Type B pancreatic cell (in vitro differentiated cells): ENCODE results near the gene RITA1. TPM values are rescaled to one million over a fixed set of nuclear protein-coding genes. Genes with fewer than 3 reads are reported as not detected.
"Not testable (repeated sequence)": the region's sequence is repeated elsewhere in the genome, so short reads cannot be mapped to it uniquely, and the experiment has no call there.

Experiments used
- DNase-seq: peaks from one replicate; pipeline ENCODE4 v3.0.0; 2021; ENCODE audit warnings: mixed read lengths; ENCODE audit not compliant: unreplicated experiment; ENCODE audit errors: extremely low spot score
- H3K27ac Mint-ChIP-seq: 2 replicates; pipeline ENCODE4 v1.8.0; 2021; ENCODE audit warnings: mild to moderate bottlenecking, mixed read lengths
- H3K27me3 Mint-ChIP-seq: 2 replicates; pipeline ENCODE4 v1.8.0; 2021; ENCODE audit warnings: mixed read lengths
- H3K36me3 Mint-ChIP-seq: 2 replicates; pipeline ENCODE4 v1.8.0; 2021; ENCODE audit warnings: mixed read lengths
- H3K4me1 Mint-ChIP-seq: one replicate; pipeline ENCODE4 v1.8.0; 2021; ENCODE audit warnings: mixed read lengths; ENCODE audit not compliant: unreplicated experiment
- H3K4me3 Mint-ChIP-seq: 2 replicates; pipeline ENCODE4 v1.8.0; 2021; ENCODE audit warnings: mild to moderate bottlenecking, mixed read lengths
- H3K9me3 Mint-ChIP-seq: 2 replicates; pipeline ENCODE4 v1.8.0; 2021; ENCODE audit warnings: mixed read lengths
- total RNA-seq: library from RNA; stranded (reverse); gene quantifications from 2 replicates; pipeline ENCODE4 v1.2.1, GENCODE V29; 2021; ENCODE audit warnings: low replicate concordance
- TF ChIP-seq, protein P1 (sequence below): fragments of 200-600 bp; sonication (generic); conservative IDR thresholded peaks from 2 replicates; pipeline ENCODE4 v1.5.0; 2021; ENCODE audit warnings: antibody characterized with exemption, mild to moderate bottlenecking

RITA1 gene
- total RNA-seq, 1 donor from 2014 or later = 19.0 TPM

DNA sequence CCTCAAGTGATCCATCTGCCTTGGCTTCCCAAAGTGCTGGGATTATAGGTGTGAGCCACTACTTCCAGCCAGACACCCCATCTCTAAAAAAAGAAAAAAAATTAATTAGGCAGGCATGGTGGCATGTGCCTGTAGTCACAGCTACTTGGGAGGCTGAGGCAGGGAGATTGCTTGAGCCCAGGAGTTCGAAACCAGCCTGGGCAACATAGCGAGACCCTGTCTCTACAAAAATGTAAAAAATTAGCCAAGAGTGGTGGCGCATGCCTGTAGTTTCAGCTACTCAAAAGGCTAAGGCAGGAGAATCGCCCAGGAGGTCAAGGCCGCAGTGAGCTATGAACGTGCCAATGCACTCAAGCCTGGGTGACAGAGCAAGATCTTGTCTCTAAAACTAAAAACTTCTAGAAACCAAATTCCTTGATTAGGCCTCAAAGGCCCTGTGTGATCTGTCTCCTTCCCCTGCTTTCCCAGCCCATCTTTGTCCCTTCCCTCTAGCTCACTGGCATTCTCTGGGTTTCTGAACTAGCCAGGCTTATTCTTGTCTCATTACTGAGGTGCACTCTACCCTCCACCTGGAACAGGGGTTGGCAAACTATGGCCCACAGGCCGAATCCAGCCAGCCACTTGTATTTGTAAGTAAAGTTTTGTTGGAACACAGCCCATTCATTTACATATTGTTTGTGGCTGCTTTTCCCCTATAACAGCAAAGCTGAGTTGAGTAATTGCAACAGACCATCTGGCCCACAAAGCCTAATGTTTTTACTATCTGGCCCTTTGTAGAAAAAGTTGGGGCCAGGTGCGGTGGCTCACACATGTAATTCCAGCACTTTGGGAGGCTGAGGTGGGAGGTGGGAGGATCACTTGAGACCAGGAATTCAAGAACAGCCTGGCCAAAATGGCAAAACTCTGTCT is 18.6 kb downstream of the RITA1 start:
- no peak for DNase-seq
- H3K27ac Mint-ChIP-seq = peak overlapping the region; percentile 46
- H3K27me3 Mint-ChIP-seq = no peaks in the 10 kb centered on the region
- H3K4me3 Mint-ChIP-seq = no peak overlapping the region
- TF ChIP-seq, protein P1, sequence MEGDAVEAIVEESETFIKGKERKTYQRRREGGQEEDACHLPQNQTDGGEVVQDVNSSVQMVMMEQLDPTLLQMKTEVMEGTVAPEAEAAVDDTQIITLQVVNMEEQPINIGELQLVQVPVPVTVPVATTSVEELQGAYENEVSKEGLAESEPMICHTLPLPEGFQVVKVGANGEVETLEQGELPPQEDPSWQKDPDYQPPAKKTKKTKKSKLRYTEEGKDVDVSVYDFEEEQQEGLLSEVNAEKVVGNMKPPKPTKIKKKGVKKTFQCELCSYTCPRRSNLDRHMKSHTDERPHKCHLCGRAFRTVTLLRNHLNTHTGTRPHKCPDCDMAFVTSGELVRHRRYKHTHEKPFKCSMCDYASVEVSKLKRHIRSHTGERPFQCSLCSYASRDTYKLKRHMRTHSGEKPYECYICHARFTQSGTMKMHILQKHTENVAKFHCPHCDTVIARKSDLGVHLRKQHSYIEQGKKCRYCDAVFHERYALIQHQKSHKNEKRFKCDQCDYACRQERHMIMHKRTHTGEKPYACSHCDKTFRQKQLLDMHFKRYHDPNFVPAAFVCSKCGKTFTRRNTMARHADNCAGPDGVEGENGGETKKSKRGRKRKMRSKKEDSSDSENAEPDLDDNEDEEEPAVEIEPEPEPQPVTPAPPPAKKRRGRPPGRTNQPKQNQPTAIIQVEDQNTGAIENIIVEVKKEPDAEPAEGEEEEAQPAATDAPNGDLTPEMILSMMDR = no peak
- H3K4me1 Mint-ChIP-seq = peaks cover 4% of the 10 kb centered on the region
- H3K36me3 Mint-ChIP-seq = peaks cover 9% of the 10 kb centered on the region
- peaks cover 5% of the 10 kb centered on the region for H3K9me3 Mint-ChIP-seq

DNA sequence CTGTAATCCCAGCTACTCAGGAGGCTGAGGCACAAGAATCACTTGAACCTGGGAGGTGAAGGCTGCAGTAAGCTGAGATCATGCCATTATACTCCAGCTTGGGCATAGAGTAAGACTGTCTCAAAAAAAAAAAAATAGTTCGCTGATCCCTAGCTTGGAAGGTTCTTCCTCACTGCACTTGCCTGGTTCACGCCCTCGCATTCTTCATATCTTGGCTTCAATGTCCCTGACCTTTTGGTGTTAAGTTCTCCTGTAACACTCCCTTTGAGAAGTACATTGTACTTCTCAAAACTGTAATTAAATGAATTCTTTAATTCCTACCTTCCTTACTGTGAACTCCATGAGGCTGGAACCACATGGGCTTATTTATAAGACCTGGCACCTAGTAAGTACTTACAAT is 19.3 kb downstream of the RITA1 start:
- TF ChIP-seq, protein P1 = no peak
- Mint-ChIP-seq H3K27ac (no peak overlapping the region), H3K36me3 (peaks cover 9% of the 10 kb centered on the region)

DNA sequence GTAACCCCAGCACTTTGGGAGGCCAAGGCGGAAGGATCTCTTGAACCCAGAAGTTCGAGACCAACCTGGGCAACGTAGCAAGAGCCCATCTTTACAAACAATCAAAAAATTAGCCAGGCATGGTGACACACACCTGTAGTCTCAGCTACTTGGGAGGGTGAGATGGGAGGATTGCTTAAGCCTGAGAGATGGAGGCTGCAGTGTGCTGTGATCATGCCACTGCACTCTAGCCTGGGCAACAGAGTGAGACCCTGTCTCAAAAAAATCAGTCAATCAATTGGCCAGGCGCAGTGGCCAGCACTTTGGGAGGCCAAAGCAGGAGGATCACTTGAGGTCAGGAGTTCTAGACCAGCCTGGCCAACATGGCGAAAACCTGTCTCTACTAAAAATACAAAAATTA is 21.3 kb downstream of the RITA1 start:
- not testable (repeated sequence) for DNase-seq, H3K4me3 Mint-ChIP-seq, H3K36me3 Mint-ChIP-seq, H3K27ac Mint-ChIP-seq, H3K27me3 Mint-ChIP-seq, H3K9me3 Mint-ChIP-seq, H3K4me1 Mint-ChIP-seq

More for the DNA sequence above, 19.3 kb downstream of the RITA1 start:
- Mint-ChIP-seq H3K27me3 (no peaks in the 10 kb centered on the region), H3K4me1 (peaks cover 4% of the 10 kb centered on the region), H3K9me3 (peaks cover 5% of the 10 kb centered on the region), H3K4me3 (no peak overlapping the region)
- no peak for DNase-seq

DNA sequence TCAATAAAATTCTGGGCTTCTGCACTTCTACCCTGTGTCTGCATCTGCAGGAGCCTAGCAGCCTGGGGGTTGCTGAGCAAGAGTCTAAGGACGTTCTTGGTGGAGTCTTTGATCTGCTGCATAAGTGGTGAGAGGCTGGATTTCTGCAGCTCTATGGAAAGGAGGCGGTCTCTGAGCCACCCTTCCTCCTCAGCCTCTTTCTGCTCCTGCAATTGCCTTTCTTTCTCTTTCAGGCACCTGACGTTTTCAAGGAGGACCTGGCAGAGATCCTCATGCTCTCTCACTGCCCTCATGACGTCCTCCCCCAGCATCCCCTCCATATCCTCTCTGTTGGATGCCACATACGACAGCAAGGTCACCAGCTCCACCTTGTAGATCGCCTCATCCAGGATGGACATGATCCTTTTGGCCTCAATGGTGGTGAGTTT is 22.1 kb downstream of the RITA1 start:
- Mint-ChIP-seq H3K4me3 (no peak overlapping the region), H3K36me3 (peaks cover 9% of the 10 kb centered on the region), H3K4me1 (peaks cover 4% of the 10 kb centered on the region), H3K27ac (no peak overlapping the region), H3K9me3 (peaks cover 5% of the 10 kb centered on the region), H3K27me3 (no peaks in the 10 kb centered on the region)
- no peak for DNase-seq
- TF ChIP-seq, protein P1 = no peak

DNA sequence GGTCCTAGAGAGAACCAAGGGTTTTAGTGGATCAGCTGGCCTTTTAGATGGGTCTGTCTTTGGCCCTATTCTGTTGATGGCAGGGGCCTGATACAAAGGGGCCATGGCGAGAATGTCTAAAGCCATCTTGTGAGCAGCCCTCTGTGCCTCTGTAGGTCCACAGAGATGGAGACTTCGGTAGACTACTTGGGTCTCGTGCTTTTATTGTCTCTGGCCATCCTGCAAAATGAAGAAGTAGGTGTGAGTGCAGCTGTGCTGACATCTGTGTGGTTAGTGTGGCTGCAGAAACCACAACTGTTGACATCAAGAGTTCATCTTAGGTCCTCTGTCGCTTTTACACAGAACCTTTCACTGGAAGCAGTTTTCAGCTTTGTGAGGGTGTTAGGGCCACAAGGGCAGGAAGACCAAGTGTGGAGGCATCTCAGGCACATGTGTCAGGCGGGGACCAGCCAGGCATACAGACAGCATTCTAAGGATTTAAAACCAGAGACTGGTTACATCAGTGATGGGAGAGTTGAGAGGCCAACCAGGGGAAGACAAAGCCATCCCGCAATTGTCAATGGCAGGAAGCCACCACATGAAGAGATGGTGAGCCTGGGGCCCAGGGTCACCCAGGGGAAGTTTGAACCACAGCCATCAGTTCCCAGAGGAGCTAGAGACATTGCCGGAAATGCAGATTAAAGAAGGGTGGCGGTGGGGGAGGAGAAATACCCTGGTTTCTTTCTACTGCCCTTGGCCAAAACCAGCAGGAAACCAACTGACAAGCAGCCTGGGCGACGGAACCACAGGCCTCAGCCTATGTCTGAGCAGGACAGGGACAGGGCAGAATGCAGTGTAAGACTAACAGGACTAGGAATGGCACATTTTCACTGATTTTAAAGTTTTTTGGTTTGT is 22.8 kb downstream of the RITA1 start:
- no peak overlapping the region for H3K27ac Mint-ChIP-seq
- peaks cover 4% of the 10 kb centered on the region for H3K4me1 Mint-ChIP-seq
- H3K4me3 Mint-ChIP-seq = no peak overlapping the region
- H3K36me3 Mint-ChIP-seq = peaks cover 9% of the 10 kb centered on the region
- no peaks in the 10 kb centered on the region for H3K27me3 Mint-ChIP-seq
- no peak for DNase-seq
- peaks cover 5% of the 10 kb centered on the region for H3K9me3 Mint-ChIP-seq
- TF ChIP-seq, protein P1 = no peak
